Spleen (tissue), 11 donors: ENCODE measurements around the gene TNP2. TPM values are rescaled to one million over a fixed set of nuclear protein-coding genes. Genes with fewer than 3 reads are reported as not detected.

Experiments
- DNase-seq: peaks from one replicate; pipeline ENCODE4 v3.0.0-alpha.2; 2020
- H3K27ac ChIP-seq, 8 donors: fragments of 200-600 bp; sonication (generic) in 7 of 8; 1 replicate in 4 of 8; 2 replicates in 4 of 8; pipeline versions ENCODE4 v1.5.0 to v1.8.0; 2016 to 2021; ENCODE audit warnings: inconsistent platforms in 4 of 8, mild to moderate bottlenecking in 4 of 8, moderate library complexity in 1 of 8
- H3K27me3 ChIP-seq, 7 donors: fragments of 200-600 bp; sonication (generic) in 6 of 7; replicated peaks in 1 of 7; 1 replicate in 4 of 7; 2 replicates in 3 of 7; pipeline versions ENCODE4 v1.5.0 to v1.8.0; 2016 to 2021; ENCODE audit warnings: inconsistent platforms in 3 of 7, mild to moderate bottlenecking in 1 of 7
- H3K36me3 ChIP-seq, 6 donors: fragments of 200-600 bp; sonication (generic) in 5 of 6; 1 replicate in 4 of 6; 2 replicates in 2 of 6; pipeline versions ENCODE4 v1.5.0 to v1.8.0; 2016 to 2021; ENCODE audit warnings: inconsistent platforms in 2 of 6
- H3K4me1 ChIP-seq, 6 donors: fragments of 200-600 bp; sonication (generic) in 5 of 6; 1 replicate in 3 of 6; 2 replicates in 3 of 6; pipeline versions ENCODE4 v1.5.0 to v1.8.0; 2016 to 2021; ENCODE audit warnings: inconsistent platforms in 3 of 6
- H3K4me3 ChIP-seq, 8 donors: fragments of 200-600 bp; sonication (generic) in 7 of 8; 1 replicate in 4 of 8; 2 replicates in 4 of 8; pipeline versions ENCODE4 v1.5.0 to v1.8.0; 2016 to 2021; ENCODE audit warnings: inconsistent platforms in 4 of 8, mild to moderate bottlenecking in 4 of 8, moderate library complexity in 2 of 8
- H3K9me3 ChIP-seq, 8 donors: fragments of 200-600 bp; sonication (generic) in 7 of 8; 1 replicate in 4 of 8; 2 replicates in 4 of 8; pipeline versions ENCODE4 v1.5.0 to v1.8.0; 2016 to 2021; ENCODE audit warnings: inconsistent platforms in 4 of 8
- POLR2A ChIP-seq, 3 donors: fragments of 450-650 bp; IDR thresholded peaks; one replicate each; pipeline ENCODE4 v1.5.1; 2017; ENCODE audit warnings: antibody characterized with exemption in 3 of 3, mild to moderate bottlenecking in 1 of 3
- POLR2AphosphoS5 ChIP-seq, 3 donors: sonication (generic); formaldehyde crosslinking; IDR thresholded peaks; one replicate each; pipeline ENCODE4 v1.5.1; 2017; ENCODE audit warnings: antibody characterized with exemption in 3 of 3
- WGBS, 5 donors: extraction: QIAGEN DNeasy Blood & Tissue Kit in 3 of 5; methylation state at CpG; one replicate each; pipeline versions ENCODE4 v1.1.5 to v1.1.7; 2013 to 2018; 5-methylcytosine and 5-hydroxymethylcytosine counted together
- intact Hi-C: fragments of 100-400 bp; cut with DNase I; formaldehyde crosslinking; loops from one replicate; pipeline ENCODE4 v1.15.0; 2023; ENCODE audit warnings: low total_unique reads
- polyA plus RNA-seq, 3 donors: library from polyadenylated mRNA; stranded (reverse); fragments of 200-250 nt; gene quantifications; one replicate each; pipeline ENCODE4 v1.2.1, GENCODE V29; 2013
- total RNA-seq, 7 donors: library from RNA; depleted of rRNA in 3 of 7; stranded (reverse); fragments of >200 nt in 3 of 7; fragmentation: NEBNext Ultra II Directional in 4 of 7; extraction: Animal tissue kit (Norgen Biotek cat#: 25700) in 4 of 7; gene quantifications; one replicate each; pipeline versions ENCODE4 v1.1.0 to v1.2.1, GENCODE V29; 2016 to 2021
- TF ChIP-seq, protein P1 (sequence below), 11 experiments: fragments of 200-600 bp in 7 of 11; fragments of 450-650 bp in 4 of 11; sonication (generic) in 4 of 11; IDR thresholded peaks in 8 of 11; conservative IDR thresholded peaks in 3 of 11; 1 replicate in 7 of 11; 2 replicates in 4 of 11; pipeline versions ENCODE4 v1.4.0 to v1.8.0; 2016 to 2021; ENCODE audit warnings: antibody characterized with exemption in 11 of 11, inconsistent platforms in 4 of 11, mild to moderate bottlenecking in 1 of 11
- donor health status: healthy with polysubstance abuse.
- donor health status: DM: no; HTN: no; CAD: no; lungs with moderate emphysema.
- donor health status: DM: no; HTN: no; CAD: no.
- donor health status: Bipolar disorder and iron deficiency.
- donor health status: healthy.
- donor health status: DM: no; HTN: no; CAD: no.
- donor health status: DM: yes; HTN: yes; CAD: no.

TNP2 gene
- total and polyA plus RNA-seq, 10 donors = not detected

DNA sequence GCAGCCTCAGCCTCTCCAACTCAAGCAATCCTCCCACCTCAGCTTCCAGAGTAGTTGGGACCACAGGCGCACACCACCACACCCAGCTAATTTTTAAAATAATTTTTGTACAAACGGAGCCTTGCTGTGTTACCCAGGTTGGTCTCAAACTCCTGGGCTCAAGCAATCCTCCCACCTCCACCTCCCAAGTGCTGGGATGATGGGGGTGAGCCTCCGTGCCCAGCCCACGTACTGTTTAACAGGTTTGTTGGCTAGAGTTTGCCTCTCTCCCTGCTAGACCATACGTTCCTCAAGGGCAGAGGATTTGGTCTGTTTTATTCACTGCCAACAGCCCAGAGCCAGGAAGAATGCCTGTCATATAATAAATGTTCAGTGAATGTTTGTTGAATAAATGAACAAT is 39.7 kb downstream of the TNP2 start:
- no peaks in the 10 kb centered on the region for H3K36me3 ChIP-seq
- H3K4me1 ChIP-seq = peaks cover 25 to 63% (median 49%) of the 10 kb centered on the region in 6 donors
- H3K27ac ChIP-seq = peak overlapping the region in 2 of 8 donors; percentile 15 to 27
- H3K27me3 ChIP-seq = no peaks in the 10 kb centered on the region
- H3K9me3 ChIP-seq = no peaks in the 10 kb centered on the region
- TF ChIP-seq POLR2AphosphoS5 (IDR thresholded peaks at IDR 0.05) (no peak), POLR2A (IDR thresholded peaks at IDR 0.05) (no peak)
- TF ChIP-seq, protein P1, sequence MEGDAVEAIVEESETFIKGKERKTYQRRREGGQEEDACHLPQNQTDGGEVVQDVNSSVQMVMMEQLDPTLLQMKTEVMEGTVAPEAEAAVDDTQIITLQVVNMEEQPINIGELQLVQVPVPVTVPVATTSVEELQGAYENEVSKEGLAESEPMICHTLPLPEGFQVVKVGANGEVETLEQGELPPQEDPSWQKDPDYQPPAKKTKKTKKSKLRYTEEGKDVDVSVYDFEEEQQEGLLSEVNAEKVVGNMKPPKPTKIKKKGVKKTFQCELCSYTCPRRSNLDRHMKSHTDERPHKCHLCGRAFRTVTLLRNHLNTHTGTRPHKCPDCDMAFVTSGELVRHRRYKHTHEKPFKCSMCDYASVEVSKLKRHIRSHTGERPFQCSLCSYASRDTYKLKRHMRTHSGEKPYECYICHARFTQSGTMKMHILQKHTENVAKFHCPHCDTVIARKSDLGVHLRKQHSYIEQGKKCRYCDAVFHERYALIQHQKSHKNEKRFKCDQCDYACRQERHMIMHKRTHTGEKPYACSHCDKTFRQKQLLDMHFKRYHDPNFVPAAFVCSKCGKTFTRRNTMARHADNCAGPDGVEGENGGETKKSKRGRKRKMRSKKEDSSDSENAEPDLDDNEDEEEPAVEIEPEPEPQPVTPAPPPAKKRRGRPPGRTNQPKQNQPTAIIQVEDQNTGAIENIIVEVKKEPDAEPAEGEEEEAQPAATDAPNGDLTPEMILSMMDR (IDR thresholded peaks at IDR 0.05 in 8 of 11, conservative IDR thresholded peaks at IDR 0.05 in 3 of 11) = no peak
- no peak for DNase-seq
- intact Hi-C loops = no loop called here
- H3K4me3 ChIP-seq = no peak overlapping the region
- 86 to 94% (median 91%) methylated on average over 5 of the region's 5 CpGs for WGBS, 5 donors

DNA sequence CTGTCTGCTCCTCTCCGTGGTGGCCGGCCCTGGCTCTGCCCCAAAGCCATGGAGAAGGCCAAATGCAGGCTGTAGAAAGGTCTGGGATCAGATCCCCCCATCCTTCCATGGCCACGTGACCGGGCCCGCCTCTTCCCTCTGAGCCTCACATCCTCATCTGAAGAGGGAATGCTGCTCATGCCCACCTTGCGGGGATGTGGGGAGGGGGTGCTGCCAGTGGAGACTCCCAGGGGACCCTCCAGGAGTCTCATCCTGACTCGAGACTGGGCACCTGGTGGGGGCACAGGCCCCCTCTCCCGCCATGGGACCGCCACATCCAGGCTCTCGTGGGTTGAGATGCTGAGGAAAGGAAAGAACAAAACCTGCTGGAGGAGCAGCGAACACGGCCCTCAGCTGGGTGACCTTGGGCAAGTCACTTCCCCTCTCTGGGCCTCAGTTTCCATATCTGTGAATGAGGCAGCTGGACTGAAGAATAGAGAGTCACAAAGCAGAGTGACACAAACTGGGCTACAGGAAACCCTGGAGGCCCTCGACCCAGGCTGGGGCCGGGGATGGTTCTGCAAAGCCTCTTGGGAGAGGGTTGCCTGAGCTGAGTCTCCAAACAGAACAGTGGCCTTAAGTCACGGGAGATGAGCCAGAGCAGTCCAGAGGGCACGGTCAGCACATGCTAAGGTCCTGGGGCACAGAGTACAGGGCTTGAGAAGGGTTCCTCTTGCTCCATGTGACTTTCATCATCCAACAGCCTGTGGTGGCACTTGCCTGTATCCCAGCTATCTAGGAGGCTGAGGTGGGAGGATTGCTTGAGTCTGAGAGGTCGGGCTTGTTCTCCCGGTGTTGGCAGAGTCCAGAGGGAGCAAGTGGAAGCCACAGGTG is 43.2 kb downstream of the TNP2 start:
- H3K36me3 ChIP-seq = no peaks in the 10 kb centered on the region
- no peaks in the 10 kb centered on the region for H3K9me3 ChIP-seq
- no peaks in the 10 kb centered on the region for H3K27me3 ChIP-seq
- H3K4me3 ChIP-seq = peak overlapping the region in 1 of 8 donors; percentile 44
- TF ChIP-seq POLR2A (IDR thresholded peaks at IDR 0.05) (no peak), POLR2AphosphoS5 (IDR thresholded peaks at IDR 0.05) (no peak)
- TF ChIP-seq, protein P1 (IDR thresholded peaks at IDR 0.05 in 8 of 11, conservative IDR thresholded peaks at IDR 0.05 in 3 of 11) = no peak
- whole genome bisulfite sequencing, 5 donors = 61 to 73% (median 69%) methylated on average over 12 to 18 of the region's 18 CpGs
- peaks cover 25 to 45% (median 34%) of the 10 kb centered on the region in 6 donors for H3K4me1 ChIP-seq
- H3K27ac ChIP-seq = peak overlapping the region; percentile 79 to 94 (median 86)
- intact Hi-C loops = no loop called here
- DNase-seq = no peak

- H3K4me1 ChIP-seq = peaks cover 25 to 43% (median 34%) of the 10 kb centered on the region in 6 donors
- intact Hi-C loops = no loop called here
- H3K36me3 ChIP-seq = no peaks in the 10 kb centered on the region
- TF ChIP-seq POLR2A (IDR thresholded peaks at IDR 0.05) (peak in 1 of 3 donors; percentile 27), POLR2AphosphoS5 (IDR thresholded peaks at IDR 0.05) (peak; percentile 76 to 81 (median 77))
- TF ChIP-seq, protein P1 (IDR thresholded peaks at IDR 0.05 in 8 of 11, conservative IDR thresholded peaks at IDR 0.05 in 3 of 11) = peak in 2 of 11 experiments; percentile 10 to 25
- H3K27ac ChIP-seq = peak overlapping the region; percentile 79 to 94 (median 86)
- H3K4me3 ChIP-seq = peak overlapping the region in 1 of 8 donors; percentile 44
- DNase-seq = peak; percentile 95
- H3K27me3 ChIP-seq = no peaks in the 10 kb centered on the region
- WGBS, 5 donors = 25 to 50% (median 35%) methylated on average over 17 to 21 of the region's 21 CpGs
- no peaks in the 10 kb centered on the region for H3K9me3 ChIP-seq
Measured at GRCh38 chr16:11224894-11225676, 44.0 kb downstream of the TNP2 start.
